ENCODE results near the gene KCNJ13.

The KCNJ13 gene

DNA sequence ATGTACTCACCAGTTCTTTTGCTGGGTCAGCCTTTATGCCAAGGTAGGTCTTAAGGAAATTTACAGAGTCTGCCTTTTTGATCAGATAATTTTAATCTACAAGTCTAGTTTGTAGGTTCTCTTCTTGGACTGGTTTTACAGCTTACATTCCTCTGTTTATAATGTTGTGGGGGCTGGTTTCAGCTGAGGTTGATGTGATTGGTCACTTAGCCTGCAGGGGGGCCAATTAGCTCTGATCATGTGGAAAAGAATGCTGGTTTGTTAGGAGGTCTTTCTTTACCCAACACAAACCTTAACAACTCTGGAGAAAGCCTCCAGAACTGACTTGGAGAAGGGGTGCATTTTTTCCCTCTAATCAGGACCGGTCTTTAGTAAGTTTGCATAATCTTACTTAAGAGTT is at the start of gene KCNJ13:
Gene KCNJ13 (minus strand): TSS at position 131 of the 400 bp plus-strand sequence. CDS start 5,203 bp downstream, outside the sequence.
- no peak for DNase-seq

DNA sequence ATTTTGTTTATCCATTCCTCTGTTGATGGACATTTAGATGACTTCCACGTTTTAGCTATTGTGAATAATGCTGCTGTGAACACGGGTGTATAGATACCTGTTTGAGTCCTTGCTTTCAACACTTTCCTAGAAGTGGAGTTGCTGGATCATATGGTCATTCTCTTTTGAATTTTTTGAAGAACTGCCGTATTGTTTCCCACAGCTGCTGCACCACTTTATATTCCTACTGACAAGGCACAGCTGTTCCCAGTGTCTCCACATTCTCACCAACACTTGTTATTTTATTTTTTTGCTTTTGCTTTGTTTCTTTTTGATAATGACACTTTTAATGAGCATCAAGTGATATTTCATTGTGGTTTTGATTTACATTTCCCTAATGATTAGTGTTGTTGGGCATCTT is 41.4 kb upstream of the KCNJ13 start:
- DNase-seq, result no peak

DNA sequence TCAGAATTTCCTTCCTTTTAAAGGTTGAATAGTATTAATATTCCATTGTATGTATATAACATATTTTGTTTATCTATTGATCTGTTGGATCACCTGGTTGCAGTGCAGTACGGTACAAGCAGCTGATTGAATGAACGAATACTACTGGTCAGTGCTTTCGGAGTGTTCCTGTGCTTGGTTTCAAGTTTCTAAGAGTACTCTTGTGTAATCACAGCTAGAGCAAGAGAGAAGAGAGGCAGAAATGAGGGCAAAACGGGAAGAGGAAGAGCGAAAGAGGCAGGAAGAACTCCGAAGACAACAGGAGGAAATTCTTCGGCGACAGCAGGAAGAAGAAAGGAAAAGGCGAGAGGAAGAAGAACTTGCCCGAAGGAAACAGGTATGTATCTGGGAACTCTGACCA is 40.3 kb upstream of the KCNJ13 start:
- no peak for DNase-seq

DNA sequence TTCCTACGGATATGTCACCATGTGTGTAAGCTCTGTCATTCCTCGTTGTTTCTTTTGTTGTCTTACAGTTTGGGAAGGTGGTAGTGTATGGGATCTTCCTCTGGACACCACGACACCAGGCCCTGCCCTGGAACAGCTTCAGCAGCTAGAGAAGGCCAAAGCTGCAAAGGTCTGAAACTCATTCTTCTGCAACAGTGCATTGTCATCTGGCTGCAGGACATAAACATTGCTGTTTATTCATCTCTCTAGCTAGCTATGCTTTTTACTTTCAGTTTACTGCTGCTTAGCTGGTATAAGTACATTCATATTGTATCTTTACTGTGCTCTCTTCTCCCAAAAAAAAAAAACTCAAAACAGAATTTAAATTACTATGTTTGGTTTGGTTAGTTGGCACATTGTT is 39.2 kb upstream of the KCNJ13 start:
- DNase-seq, result no peak

DNA sequence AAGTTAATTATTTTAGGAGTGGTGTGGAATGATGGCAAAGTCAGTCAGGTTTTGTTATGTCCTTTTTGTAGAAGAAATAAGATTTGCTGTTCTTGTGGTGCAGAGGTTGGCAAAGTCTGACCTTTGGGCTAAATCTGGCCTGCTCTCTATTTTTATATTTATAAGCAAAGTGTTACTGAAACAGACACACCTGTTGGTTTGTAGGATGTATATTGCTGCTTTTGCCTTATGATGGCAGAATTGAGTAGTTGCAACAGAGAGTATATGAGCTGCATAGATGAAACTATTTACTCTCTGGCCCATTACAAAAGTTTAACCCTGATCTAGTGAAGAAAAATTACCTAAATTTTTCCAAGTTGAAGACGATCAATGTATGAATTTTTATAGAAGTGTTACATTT is 34.1 kb upstream of the KCNJ13 start:
- no peak for DNase-seq

DNA sequence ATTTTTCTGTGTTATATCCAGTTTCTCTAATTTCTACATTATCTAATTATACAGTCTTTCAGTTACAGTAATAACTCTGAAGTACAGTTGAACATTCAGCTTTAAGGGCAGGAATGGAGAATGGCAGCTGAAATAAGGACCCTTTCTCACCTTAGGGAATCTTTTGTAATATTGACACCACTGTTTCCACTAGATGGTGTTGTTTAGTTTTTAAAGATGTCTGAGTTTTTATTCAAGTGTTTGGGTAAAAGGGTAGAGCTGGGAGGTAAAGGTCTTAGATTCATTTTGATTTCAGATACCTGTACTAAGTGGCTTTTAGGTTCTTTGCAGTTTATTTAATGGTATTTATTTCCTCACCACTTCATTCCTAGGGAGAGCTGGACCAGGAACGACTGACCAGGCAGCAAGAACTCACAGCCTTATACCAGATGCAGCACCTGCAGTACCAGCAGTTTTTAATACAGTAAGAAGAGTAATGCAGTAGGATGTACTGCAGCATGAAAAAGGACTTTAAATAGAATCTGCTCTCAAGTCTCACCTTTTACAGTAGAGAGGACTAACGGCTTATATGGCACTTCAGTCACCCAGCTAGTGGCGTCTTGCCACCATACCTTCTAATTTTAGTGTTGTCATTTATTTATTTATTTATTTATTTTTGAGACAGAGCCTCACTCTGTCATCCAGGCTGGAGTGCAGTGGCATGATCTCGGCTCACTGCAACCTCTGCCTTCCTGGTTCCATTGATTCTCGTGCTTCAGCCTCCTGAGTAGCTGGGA is 33.2 kb upstream of the KCNJ13 start:
- no peak for DNase-seq

DNA sequence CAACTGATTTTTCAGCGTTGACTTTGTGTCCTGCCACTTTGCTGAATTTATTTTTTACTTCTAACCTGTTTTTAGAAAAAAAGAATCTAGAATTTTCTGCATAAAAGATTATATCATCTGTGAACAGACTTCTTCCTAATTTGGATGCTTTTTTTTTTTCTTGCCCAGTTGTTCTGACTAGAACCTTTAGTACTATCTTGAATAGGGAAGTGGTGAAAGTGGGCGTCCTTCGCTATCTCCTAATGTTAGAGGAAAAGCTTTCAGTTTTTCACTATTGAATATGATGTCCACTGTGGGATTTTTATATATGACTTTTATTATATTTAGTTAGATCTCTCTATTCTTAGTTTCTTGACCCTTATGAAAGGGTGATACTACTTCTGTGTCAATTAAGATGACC is 25.7 kb upstream of the KCNJ13 start:
- DNase-seq, result no peak

DNA sequence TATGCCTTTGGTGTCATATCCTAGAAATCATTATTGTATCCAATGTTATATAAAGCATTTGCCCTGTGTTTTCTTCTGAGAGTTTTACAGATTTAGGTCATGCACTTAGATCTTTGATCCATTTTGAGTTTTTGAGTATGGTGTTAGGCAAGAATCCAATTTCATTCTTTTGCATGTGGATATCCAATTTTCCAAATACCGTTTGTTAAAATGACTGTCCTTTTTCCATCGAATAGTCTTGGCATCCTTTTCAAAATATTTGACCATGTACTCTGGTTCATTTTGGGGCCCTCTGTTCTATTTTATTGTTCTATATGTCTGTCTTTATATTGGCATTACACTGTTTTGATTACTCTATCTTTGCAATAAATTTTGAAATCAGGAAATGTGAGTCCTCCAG is 23.8 kb upstream of the KCNJ13 start:
- no peak for DNase-seq

DNA sequence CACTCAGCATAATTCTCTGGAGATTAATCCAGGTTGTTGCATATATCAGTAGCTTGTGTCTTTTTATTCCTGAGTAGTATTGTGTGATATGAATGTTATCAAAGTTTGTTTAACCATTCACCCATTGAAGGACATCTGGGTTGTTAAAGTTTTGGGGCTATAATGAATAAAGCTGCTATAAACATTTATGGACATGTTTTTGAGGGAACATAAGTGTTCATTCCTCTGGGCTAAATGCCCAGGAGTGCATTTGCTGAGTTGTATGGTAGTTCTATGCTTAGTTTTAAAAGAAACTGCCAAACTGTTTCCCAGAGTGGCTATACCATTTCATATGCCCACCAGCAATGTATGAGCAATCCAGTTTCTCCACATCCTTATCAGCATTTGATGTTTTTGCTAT is 21.8 kb upstream of the KCNJ13 start:
- no peak for DNase-seq

DNA sequence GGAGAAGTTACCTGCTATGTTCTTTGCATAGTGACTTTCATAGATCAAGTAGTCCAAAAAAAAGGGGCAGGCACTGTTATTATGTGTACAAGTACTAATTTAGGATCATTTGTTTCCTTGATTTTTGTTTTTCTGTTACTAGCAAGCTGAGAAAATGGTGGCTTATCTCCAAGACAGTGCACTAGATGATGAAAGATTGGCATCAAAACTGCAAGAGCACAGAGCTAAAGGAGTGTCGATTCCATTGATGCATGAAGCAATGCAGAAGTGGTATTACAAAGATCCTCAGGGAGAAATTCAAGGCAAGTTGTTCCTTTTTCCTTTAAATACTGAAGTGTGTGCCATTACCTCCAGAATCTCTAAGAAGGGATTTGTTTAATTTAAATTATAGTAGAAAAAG is 19.6 kb upstream of the KCNJ13 start:
- DNase-seq, result no peak

DNA sequence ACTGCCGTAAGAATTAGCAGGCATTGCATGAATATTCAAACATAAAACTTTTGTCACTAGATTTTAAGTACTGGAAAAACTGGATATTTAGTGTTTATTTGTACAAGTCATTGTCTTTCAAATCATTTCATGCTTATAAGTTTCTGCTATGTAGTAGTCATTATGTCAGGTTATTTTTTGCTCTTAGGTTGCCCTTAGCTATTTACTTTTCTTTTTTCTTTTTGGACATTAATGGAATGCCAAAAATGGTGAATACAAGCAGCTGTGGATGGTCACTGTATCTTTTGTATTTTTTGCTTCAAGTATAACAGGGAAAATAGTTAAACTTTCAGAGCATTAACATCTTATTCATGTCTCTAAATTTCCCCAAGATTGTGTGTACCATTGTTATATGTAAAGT is 18.6 kb upstream of the KCNJ13 start:
- no peak for DNase-seq

DNA sequence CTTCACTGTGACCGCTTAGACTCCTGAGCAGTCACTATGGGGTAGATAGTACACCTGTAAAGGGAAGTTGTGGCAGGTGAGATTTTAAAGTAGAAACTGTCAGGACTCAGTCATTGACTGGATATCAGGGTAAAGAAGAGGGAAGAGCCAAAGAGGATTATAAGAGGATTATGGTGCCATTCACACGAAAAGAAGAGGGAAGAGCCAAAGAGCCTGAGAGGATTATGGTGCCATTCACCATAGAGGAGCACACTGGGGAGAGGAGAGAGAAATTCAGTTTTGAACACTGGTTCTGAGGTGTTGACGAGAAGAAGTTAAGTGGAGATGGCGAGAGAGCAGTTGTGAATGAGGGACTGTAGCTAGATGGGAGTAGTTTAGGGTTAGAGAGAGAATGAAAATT is 16.9 kb upstream of the KCNJ13 start:
- DNase-seq, result no peak

DNA sequence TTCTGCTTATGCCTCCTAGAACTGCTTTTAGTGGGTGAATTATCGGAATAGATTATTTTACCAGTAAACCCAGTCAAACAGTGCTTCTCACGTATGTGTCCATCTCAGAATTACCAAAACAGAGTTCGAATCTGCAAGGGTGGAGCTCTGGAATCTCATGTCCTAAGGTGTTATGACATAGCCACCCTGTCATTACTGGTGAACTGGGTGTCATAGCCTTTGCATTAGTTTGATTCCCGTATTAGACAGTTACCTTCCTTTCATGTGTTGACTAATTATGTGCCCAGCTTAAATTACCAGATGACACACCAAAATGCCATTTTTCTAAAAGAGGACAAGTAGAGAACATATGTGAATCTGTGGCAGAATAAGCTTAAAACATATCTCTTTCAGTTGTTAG is 15.2 kb upstream of the KCNJ13 start:
- DNase-seq, result no peak

DNA sequence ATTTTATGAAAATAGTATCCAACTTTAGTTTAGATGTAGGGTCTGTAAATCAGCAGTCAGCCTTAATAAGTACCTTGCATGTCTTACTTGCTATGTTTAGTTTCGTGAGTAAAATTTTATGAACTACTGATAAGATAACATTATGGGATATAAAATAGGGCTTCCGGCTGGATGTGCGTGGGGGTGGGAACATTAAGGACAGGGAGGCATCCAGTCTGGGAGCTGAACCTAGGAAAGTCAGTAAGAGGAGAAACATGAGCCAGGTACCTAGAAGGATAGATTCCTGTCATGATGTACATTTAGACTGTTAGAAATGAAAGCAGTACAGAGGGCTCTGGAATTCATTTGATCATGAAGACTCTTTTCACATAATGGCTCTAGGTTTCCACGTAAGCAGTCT is 12.7 kb upstream of the KCNJ13 start:
- no peak for DNase-seq

DNA sequence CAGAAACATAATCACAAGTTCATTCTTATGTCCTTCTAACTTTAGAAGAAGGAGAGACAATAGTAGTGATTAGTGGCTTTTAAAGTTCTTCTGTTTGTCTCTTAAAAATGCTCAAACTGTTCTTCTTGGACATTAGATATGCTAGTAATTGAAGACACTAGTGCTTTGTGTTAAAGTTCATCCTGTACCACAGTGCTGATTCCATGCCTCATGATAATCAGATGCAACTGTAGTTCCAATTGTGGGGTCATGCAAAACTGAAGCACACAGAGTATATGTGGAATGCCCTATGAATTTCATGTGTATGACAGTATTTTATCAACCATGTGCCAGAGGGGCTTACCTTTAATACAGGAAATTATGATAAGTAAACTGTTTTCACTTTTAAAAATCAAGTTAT is 11.4 kb upstream of the KCNJ13 start:
- DNase-seq, result no peak

DNA sequence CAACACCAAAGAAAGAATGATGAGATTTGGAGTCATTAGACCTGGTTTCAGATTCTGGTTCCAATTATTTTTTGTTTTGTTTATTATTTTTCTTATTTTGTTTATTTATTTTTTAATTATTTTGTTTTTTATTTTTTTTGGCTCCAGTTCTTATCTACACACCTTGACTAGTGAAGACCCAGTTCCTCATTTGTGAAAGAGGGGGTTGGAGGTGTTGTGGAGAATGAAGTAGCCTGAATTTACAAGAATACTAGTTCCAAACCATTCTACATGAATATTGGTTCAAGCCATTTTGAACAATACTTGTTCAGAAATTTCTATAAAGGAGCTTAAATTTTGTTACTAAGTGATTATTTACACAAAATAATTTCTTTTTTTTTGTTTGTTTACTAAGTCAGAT is 6.9 kb upstream of the KCNJ13 start:
- DNase-seq, result no peak

DNA sequence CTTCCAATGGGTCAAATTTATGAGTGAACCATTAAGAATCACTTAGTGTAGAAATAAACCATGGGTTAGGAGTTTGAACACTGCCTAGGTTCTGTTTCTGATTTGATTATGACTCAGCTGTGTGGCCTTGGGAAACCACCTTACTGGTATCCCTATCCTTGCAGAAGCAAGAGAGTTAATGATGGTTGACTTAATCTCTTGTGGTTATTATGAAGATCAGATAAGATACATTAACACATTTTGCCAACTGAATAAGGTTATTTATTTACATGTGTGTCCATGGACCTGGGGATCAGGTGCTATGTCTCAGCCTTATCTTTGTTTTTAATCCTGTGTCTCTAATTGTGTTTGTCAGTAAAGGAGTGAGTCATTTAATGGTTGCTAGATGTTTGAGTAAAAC is 5.4 kb upstream of the KCNJ13 start:
- peak in 1 of 2 donors; percentile 5 for DNase-seq

DNA sequence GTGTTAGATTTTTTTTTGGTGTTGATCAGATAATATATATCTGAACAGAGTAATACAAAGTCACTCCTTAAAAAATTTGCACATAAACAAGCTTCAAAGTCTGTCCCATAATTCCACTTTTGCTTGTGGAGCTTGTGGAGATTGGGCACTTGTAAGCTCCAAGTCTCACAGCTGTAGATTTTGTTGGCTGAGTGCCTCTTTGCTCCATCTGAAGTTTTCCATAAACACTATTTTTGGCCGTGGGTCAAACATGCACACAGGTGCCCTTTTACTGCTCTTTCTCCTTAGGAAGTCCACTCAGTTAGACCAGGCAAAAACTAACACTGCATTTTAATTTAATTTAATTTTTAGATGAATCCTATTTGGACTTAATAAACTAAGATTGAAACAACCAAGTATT is 3.6 kb upstream of the KCNJ13 start:
- no peak for DNase-seq

DNA sequence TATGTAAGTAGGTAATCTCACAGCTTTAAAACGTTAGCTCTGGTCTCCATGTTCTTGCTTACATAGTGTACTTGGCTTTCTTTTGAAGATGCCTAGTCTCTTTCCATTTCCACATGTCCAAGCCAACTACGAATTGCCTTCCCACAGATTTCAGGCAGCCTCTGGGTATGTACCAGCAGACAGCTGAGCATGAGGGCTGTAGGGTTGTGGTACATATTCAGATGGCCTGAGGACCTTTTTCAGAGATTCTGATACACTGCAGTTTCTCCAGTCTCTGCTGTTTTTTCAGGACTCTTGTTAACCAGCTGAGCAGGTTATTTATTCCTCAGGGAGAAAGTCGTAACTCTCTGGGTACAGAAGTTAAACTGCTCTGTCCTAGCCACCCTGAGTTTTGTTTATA is 3.1 kb upstream of the KCNJ13 start:
- DNase-seq, result no peak

DNA sequence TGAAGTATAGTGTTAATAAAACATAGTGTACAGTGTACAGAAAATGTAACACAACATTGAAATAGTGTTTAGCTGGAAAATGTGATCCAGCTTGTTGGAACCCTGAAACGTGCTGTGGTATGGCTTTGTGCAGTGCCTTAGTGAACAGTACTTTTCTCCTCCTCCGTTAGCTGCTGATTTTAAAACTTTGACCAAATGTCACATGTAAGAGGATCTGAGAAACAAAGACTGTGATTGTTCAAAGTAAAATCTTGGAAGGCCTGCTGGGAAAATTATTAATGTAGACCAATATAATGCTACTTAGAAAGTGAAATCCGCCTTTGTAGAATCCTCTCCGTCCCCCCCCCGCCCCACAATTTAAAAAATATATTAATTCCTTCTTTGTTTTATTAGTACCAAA is 911 bp upstream of the KCNJ13 start:
- DNase-seq, result no peak

DNA sequence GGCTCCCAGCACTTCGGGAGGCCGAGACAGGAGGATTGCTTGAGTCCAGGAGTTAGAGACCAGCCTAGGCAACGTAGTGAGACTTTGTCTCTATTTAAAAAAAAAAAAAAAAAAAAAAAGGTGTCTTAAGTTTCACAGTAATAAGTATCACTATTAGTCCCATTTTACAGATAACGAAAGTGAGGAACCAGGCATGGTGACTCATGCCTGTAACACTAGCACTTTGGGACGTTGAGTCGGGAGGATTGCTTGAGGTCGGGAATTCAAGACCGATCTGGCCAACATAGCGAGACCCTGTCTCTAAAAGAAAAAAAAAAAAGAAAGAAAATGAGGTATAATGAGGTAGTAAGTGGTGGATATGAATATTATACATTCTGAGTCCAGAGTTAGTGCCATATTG is 2.5 kb downstream of the KCNJ13 start:
- no peak for DNase-seq

DNA sequence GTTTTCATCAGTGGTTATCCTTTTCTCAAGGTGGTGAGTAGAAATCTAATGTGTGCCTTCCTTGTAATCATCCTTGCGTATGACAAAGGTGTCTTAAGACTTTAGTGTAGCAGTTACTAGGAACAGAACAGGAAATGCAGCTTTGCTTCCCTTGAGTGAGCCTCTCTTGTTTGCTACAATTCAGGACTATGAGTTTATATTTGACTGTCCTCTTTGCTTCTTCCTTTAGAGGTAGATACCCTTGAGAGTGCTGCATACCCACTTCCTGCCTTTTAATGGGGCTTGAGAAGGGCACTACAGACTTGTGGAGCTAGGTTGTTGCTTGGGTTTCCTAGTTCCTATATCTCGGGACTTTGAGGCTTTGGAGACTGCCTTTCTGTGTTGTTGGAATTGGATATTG is 3.8 kb downstream of the KCNJ13 start:
- DNase-seq, result no peak

DNA sequence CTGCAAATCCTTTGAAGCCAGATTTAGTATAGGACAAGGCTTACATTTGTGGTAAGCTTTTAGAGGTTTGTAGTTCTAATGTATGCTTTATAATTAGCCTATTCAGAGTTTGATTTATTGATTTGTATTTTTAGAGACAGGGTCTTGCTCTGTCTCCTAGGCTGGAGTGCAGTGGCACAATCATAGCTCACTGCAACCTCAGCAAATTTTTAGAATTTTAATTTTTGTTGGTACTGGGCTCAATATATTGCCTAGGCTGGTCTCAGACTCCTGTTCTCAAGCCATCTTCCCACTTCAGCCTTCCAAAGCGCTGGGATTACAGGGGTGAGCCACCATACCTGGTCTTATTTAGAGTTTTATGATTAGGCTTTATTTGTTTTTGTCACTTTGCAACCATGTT is 4.5 kb downstream of the KCNJ13 start:
- no peak for DNase-seq

DNA sequence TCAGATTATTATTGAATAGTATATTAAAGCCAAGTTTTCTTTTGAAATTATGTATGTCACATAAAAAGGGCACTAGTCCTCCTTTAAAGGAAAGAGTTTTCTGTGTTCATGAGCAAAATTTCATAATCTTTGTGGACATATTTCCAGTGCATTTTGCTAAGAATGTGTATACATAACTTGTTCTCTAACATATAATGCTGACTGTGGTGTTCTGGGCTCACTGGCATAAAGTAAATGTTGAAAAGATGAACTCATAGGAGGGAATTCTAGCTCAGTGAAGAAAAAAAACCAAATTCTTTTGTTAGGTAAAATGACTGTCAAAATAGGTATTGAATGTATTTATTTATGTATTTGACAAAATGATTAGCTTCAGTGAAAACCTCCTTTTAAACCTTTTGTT is 6.2 kb downstream of the KCNJ13 start:
- no peak for DNase-seq

DNA sequence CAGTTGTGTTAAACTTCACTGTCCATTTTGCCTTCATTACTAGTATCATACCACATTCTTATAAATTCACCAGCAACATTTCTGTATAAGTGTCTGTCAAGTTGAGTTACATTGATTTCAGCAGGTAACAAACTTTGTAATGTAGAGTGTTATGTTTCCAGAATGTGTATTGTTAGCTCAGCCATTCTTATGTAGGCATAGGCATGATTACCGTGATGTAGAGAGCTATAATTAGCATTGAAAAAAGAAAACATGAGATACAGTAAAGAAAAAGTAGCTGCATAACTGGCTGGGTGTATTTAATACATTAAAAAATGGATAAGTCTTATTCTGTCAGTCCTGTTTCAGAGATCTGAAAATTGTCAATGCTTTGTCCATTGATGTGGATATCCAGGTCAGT is 8.5 kb downstream of the KCNJ13 start:
- no peak for DNase-seq

Measured in bone marrow (tissue), 2 donors.